NCI-H69 (cell line): ENCODE results near the gene KCNIP1.
A peak's percentile ranks its signal among the peaks of the same experiment; 100 is the strongest.

Source experiments
- DNase-seq: peaks from one replicate; lab custom pipeline; 2025; lab: John Stamatoyannopoulos, UW

The KCNIP1 gene

DNA sequence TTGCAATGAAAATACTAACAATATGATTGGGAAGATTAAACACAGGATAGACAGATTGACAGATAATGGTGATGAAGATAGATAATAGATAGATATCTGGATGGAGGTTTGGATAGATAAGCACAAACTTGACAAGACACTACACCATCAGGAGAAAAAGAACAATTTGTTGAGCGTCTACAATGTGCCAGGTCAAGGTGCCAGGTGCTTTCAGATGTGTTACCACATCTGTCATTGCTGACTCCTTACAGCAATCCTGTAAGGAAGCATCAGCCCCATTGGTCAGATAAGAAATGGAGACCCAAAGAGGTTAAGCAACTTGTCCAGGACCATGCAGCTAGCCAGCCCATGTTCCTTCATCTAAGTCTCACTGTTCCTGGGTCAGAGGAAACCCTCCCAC lies 278.1 kb downstream of the KCNIP1 start:
- no peak for DNase-seq

DNA sequence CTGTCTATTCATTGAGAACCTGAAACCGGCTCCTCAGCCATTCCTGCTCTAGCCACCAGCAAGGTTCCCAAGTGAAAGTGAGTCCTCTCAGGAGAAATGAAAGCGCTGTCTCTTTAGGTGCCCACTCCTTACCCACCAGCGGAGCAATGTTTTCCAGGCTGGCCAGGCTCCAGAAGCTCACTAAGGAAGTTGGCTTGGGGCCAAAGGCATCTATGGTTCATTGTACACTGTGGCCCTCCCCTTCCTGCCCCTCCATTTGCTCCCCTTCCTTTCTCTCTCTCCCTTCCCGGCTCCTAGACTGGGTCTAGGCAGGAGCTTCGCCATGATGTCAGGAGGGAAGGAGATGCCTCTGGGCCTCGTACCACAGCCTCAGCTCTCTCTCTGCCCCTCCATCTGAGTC lies 278.6 kb downstream of the KCNIP1 start:
- peak; percentile 97 for DNase-seq

DNA sequence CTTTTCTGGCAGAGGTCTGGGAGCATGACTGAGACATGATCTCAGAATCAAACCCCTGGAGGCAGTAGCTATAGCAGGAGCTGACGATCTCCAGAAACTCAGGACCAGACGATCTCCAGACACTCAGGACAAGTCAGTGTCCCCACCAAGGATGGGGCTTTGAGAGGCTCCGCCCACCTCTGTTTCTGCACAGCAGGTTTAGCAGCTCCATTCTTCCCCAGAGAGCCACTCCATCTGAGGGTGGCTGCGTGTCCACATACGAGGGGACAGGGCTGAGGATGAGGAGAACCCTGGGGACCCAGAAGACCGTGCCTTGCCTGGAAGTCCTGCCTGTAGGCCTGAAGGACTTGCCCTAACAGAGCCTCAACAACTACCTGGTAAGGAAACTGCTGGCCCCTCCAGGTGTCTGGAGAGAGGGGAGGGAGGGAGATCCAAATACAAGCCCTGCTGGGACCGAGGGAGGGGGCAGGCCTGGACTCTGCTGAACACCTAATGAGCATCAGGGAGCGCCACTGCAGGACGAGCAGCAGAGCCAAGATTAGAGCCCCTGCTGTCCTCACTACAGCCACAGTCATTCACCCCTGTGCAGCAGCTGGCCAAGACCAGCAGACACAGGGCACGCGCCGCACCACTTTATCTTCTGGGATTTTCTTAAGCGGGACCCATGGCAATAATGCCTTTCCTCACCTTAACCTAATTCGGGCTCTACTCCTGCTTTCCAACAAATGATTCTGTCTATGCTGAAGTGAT lies 279.9 kb downstream of the KCNIP1 start, which contains the start of gene GABRP:
TSS of gene GABRP (plus strand) at position 228 of the 750 bp plus-strand sequence. CDS start 4,891 bp downstream, outside the sequence.
- no peak for DNase-seq

DNA sequence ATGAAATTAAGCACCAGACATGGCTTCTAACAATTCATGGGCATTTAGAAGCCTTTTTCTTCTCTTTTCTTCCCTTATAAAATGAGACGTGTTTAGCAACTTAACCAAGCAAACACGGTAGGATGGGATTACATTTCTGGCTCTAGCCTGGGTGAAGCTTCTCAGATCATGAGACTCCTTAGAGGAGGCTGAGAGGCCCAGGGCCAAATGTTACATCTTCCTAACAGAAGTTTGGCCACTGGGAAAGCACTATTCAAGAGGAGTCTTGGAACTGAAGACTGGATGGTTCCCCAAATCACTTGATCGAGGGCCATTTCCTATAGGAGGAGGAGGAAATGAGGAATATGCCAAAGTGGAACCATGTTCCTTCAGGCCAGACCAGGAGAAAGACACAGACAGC lies 281.6 kb downstream of the KCNIP1 start:
- no peak for DNase-seq
